Stomach (tissue), 4 donors: Measurements from ENCODE around the gene ZNF597.
"Not testable (repeated sequence)": the region's sequence is repeated elsewhere in the genome, so short reads cannot be mapped to it uniquely, and the experiment has no call there.

Experiments
- CTCF ChIP-seq, 7 experiments: fragments of 450-650 bp in 4 of 7; fragments of 200-600 bp in 3 of 7; sonication (generic) in 3 of 7; IDR thresholded peaks; one replicate each; pipeline ENCODE4 v1.5.1; 2016 to 2019; ENCODE audit warnings: antibody characterized with exemption in 7 of 7, control low read depth in 2 of 7, mild to moderate bottlenecking in 1 of 7
- EP300 ChIP-seq: sonication (generic); formaldehyde crosslinking; IDR thresholded peaks from one replicate; pipeline ENCODE4 v1.6.1; 2017; ENCODE audit warnings: antibody characterized with exemption
- POLR2AphosphoS5 ChIP-seq, 3 donors: sonication (generic); formaldehyde crosslinking; IDR thresholded peaks; one replicate each; pipeline ENCODE4 v1.6.1; 2016; ENCODE audit warnings: antibody characterized with exemption in 3 of 3

GRCh38 chr16:3474870-3475269, 31.6 kb upstream of the ZNF597 start:
- not testable (repeated sequence) for TF ChIP-seq POLR2AphosphoS5 (IDR thresholded peaks at IDR 0.05); CTCF (IDR thresholded peaks at IDR 0.05); EP300
